Measurements from ENCODE around the gene MAN1C1. TPM values are rescaled to one million over a fixed set of nuclear protein-coding genes. Genes with fewer than 3 reads are reported as not detected.

The MAN1C1 gene
- total and polyA plus RNA-seq, 9 of the 15 experiments (the other 6 are each of a cell fraction or from before 2014, with no cell fraction given): 0.04 to 0.44 (median 0.10) TPM; not detected in 3

GRCh38 chr1:25714372-25714931 lies 97.9 kb downstream of the MAN1C1 start:
- Histone ChIP-seq H3K9me3 (replicated peaks; ENCODE audit: control insufficient read depth, insufficient read depth, low read depth, low read length) (no peaks in the 10 kb centered on the region), H3K27me3 (ENCODE audit: control insufficient read depth in 2 of 2, insufficient read depth in 2 of 2, low read length in 2 of 2) (peaks cover 0 to 1% of the 10 kb centered on the region in 2 experiments; a peak in 1 of 5 replicates), H2AFZ (ENCODE audit: low read depth, low read length) (no peak overlapping the region), H4K20me1 (replicated peaks; ENCODE audit: control insufficient read depth, insufficient read depth, low read length) (no peaks in the 10 kb centered on the region), H3K9ac (ENCODE audit: insufficient read depth in 1 of 2, low read depth in 2 of 2, low read length in 2 of 2) (no peak overlapping the region), H3K4me2 (ENCODE audit: insufficient read depth, low read length) (no peak overlapping the region), H3K79me2 (ENCODE audit: control insufficient read depth, insufficient read depth, low read length) (no peaks in the 10 kb centered on the region), H3K27ac (ENCODE audit: extremely low read depth, low read depth, low read length) (no peak overlapping the region), H3K9me1 (ENCODE audit: control insufficient read depth, insufficient read depth, low read length) (no peaks in the 10 kb centered on the region), H3K36me3 (ENCODE audit: control insufficient read depth, insufficient read depth, low read length) (no peaks in the 10 kb centered on the region), H3K4me1 (replicated peaks in 1 of 2; ENCODE audit: control insufficient read depth in 2 of 2, insufficient read depth in 2 of 2, low read length in 2 of 2) (peaks cover 0 to 10% of the 10 kb centered on the region in 2 experiments; a peak in 2 of 5 replicates), H3K4me3 (no peak overlapping the region)
- ChIA-PET CTCF (ENCODE audit: low intra/inter-chr PET ratio) (no interaction called here), POLR2A (interaction anchor here (0.8 to 1.3 kb wide), 4 partner anchors 11 to 19 kb away, joined by 3 to 4 read pairs (median 4); no protein-coding TSS in a partner anchor)
- WGBS (ENCODE audit: insufficient coverage, low coverage, missing lambda C conversion rate): 5% methylated on average over 2 of the region's 2 CpGs
- FAIRE-seq: no peak
- intact Hi-C loops (cut with micrococcal nuclease) (no loop called here), in situ Hi-C loops (cut with MboI) (no loop called here)
- TF ChIP-seq CREB3L1 (IDR thresholded peaks at IDR 0.05; ENCODE audit: borderline replicate concordance, low read depth): no peak
- no peak for TF ChIP-seq SMAD3 (CRISPR knock-in tag; conservative IDR thresholded peaks at IDR 0.05)
- no peak for TF ChIP-seq NFATC3 (IDR thresholded peaks at IDR 0.05)
- TF ChIP-seq IRF2 (CRISPR knock-in tag; IDR thresholded peaks at IDR 0.05): no peak
- no peak for TF ChIP-seq RFX7 (CRISPR knock-in tag; IDR thresholded peaks at IDR 0.05)
- TF ChIP-seq CBX2 (IDR thresholded peaks at IDR 0.05; ENCODE audit: insufficient read depth, low read length, poor library complexity, severe bottlenecking): no peak
- DNase-seq (ENCODE audit: extremely low read depth in 1 of 4, low spot score in 3 of 4): no peak
- BruUV-seq (replicated peaks): no TSS peak
- ATAC-seq: no peak
